ENCODE results near the gene MEIOSIN. TPM values are rescaled to one million over a fixed set of nuclear protein-coding genes. Genes with fewer than 3 reads are reported as not detected.
"Not testable (repeated sequence)": the region's sequence is repeated elsewhere in the genome, so short reads cannot be mapped to it uniquely, and the experiment has no call there.

MEIOSIN gene, protein sequence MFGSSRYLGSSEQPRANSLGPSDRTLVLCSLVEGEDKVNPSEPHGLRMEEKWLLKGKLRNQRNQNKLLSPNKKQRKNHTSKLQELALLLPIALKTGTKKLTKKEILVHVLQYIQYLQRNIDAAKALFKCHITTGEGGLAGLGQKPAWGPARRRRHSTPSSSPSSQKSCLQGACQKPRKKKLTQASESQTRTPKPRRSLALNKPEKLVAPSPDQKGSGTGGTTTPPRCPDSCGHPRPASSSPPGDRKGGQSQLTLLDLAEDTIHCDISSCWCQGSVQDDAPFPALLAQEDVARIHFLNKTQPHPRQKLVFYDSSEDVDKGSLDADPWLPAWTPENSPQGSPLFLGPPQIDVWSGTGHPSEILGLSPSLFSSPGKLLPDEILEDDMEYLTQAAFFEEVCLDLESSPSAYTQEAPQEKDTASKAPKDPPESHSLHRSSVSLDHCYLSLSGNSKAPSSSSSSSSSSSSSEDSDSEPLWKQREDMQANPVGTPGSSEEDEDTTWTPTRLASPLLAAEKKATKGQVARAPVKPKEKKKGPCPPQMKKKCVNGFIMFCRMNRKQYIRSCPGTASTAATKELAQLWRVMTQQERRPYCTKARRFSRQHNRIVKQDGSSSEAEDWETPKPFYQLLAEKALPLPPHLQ
- total RNA-seq, result under 1 TPM; 0.21 to 0.24 TPM
- long read RNA-seq, result 0 reads

DNA sequence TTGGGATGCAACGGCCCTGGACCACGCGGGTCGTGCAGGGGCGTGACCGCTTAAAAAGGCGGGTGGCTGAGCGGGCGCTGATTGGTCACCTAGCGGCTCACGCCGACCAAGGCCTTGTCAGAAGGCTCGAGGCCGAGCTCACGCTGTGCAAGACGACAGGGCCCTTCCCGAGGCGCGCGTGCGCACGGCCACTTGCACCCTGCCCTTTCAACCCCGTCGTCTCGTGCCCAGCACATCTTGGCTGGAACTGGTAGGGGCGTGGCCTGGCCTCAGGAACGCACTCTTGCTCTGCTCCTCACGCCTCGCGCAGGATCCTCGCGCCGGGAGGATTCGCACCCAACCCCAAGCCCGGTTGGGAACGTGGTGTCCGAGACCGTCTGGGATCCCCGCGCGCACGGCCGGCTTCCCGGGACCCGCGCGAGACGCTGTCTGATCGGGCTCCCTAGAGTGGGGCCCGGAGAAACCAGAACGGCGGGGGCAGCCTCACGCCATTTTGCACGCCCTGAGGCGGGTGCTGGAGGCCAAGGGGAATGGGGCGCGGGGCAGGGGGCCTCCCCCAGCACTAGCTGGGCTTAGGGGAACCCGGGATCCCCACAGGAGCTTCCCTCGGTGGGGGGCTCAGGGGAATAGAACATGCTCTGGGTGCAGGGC, at the start of gene MEIOSIN:
TSS of gene MEIOSIN (plus strand) at position 280 of the 651 bp plus-strand sequence. CDS start 1,938 bp downstream, outside the sequence.
- ATAC-seq (no peak), DNase-seq (no peak)
- intact Hi-C loops (cut with DNase I), result no loop called here

GRCh38 chr19:45685045-45685444, 48.2 kb upstream of the MEIOSIN start:
- DNase-seq; intact Hi-C loops (cut with DNase I); ATAC-seq: not testable (repeated sequence)

DNA sequence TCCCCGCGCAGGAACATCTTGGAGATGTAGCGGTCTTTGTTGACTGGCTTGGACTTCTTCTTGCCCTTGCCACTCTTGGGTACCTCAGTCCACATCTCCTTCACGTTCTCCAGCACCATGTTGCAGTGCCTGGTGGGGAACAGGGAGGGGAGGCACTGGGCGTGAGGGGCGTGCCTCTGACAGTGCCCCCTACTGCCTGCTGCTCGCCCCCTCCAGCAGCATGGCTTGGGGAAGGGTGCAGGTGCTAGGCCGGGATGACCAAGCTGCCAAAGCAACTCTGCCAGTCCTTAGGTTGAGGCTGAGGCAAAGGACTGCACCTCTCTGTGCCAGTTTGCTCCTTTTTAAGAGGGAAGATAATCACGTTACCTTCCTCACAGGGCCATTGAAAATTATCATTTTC, 45.6 kb upstream of the MEIOSIN start:
- intact Hi-C loops (cut with DNase I), result no loop called here
- DNase-seq (no peak), ATAC-seq (no peak)

- intact Hi-C loops (cut with DNase I), result no loop called here
- DNase-seq, result peak; percentile 94
- ATAC-seq, result peak; percentile 84 to 88
These were observed 41.6 kb upstream of the MEIOSIN start, which contains the start of gene SNRPD2 for GRCh38 chr19:45691516-45692186. Gene SNRPD2, minus strand, starts transcription at chr19:45691953. Its CDS starts 65 bp downstream, at chr19:45691888.

DNA sequence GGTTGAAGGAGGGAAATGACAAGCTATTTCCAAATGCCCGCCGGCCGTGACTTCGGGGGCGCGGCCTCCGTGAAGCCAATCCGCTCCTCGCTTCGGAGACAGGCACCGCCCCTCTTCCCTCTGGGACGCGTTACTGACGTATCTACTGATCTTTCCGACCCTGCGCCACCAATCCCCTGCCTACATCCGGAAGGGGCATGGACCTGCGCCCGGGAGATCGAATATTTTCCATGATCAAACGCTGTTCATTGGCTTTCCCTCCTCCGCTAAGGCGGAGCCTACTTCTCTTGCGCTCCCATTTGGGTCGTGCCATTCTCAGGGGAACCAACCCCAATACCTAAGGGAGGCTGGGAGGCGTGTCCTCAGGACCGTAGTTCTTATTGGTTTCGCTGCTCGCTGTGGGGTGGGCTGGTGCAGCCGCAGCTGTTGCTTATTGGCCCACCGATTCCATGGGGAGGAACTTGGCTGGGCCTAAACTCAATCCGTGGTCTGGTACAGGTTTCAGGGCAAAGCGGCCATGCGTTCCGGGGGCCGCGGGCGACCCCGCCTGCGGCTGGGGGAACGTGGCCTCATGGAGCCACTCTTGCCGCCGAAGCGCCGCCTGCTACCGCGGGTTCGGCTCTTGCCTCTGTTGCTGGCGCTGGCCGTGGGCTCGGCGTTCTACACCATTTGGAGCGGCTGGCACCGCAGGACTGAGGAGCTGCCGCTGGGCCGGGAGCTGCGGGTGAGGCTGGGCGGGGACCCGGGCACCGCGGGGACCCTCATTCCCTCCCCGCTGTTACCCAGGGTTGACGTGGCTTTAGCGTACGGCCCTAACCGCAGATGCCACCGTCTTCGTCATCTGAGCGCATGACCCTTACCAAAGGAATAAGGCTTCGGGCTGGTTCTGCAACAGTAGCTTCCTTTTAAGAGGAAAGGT, 40.8 kb upstream of the MEIOSIN start, which contains the start of gene QPCTL:
TSS of gene QPCTL (plus strand) at position 480 of the 919 bp plus-strand sequence. CDS start at position 518, 38 bp downstream.
- ATAC-seq (peak; percentile 95 to 96), DNase-seq (peak; percentile 98)
- intact Hi-C loops (cut with DNase I), result no loop called here

DNA sequence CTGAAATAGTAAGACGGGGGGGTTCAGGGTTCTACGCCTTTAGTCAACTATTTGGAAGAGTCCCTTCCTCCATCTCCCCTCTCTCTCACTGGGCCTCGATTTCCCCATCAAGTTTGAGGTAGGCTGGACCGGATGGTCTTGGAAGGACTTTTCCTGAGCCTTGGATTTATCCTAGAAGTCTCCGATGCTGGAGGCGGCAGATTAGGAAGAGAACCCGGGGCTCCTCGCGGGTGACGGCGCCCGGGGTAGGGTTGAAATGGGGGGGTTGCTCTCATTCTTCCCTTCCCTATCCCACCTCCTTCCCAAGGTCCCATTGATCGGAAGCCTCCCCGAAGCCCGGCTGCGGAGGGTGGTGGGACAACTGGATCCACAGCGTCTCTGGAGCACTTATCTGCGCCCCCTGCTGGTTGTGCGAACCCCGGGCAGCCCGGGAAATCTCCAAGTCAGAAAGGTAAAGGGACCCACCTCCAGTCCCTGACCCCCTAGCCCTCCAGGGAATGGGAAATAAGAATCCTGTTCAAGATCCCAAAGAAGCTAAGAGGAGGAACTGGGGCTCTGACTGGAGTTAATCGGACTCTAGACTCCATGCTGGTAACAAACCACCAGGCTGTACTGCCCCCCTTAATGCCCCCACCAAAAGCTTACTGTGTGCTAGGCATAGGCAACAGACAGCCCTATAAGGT, 40.0 kb upstream of the MEIOSIN start:
- intact Hi-C loops (cut with DNase I), result no loop called here

GRCh38 chr19:45701676-45702075, 31.6 kb upstream of the MEIOSIN start:
- intact Hi-C loops (cut with DNase I), result no loop called here
- DNase-seq, result no peak
- ATAC-seq, result no peak

More for the DNA sequence above, 40.0 kb upstream of the MEIOSIN start:
- peak; percentile 27 to 33 for ATAC-seq
- DNase-seq, result peak; percentile 86

- ATAC-seq (no peak), DNase-seq (no peak)
- intact Hi-C loops (cut with DNase I), result no loop called here
These were observed 28.1 kb upstream of the MEIOSIN start for GRCh38 chr19:45705115-45705514.

GRCh38 chr19:45705710-45706415, 27.4 kb upstream of the MEIOSIN start:
- no peak for ATAC-seq
- intact Hi-C loops (cut with DNase I), result no loop called here
- DNase-seq, result no peak

DNA sequence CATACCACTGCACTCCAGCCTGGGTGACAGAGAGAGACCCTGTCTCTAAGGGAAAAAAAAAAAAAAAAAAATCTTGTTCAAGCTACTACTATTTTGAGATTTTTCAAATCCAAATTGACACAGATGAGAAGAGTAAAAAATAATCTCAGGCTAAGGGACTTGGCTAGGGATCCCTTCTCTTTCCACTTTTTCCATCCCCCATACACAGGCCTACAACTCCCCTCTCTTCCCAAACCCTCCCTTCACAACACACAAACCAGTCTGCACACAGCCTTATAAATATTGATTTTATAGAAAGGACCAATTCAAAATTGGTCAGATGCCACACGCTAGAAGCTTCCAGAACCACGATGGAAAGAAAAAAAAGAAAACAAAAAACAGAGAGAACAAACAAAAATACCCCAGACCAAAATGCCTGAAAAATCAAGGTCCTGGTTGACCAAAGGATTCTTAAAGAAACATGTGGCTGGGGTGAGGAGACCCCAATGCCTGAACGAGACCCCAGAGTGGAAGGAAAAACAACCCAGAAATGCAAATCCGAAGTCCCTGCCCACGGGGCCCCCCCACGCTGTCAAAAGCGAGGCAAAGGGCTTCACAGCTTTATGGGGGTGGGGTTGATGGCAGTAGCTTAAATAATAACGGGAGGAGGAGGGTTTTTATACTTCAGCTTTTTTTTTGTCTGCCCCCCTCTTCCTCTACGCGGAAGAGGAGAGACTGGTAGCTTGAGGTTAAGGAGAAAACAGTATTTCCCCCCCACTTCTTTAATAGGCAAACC, 22.7 kb upstream of the MEIOSIN start:
- no peak for ATAC-seq
- no peak for DNase-seq
- intact Hi-C loops (cut with DNase I), result no loop called here

DNA sequence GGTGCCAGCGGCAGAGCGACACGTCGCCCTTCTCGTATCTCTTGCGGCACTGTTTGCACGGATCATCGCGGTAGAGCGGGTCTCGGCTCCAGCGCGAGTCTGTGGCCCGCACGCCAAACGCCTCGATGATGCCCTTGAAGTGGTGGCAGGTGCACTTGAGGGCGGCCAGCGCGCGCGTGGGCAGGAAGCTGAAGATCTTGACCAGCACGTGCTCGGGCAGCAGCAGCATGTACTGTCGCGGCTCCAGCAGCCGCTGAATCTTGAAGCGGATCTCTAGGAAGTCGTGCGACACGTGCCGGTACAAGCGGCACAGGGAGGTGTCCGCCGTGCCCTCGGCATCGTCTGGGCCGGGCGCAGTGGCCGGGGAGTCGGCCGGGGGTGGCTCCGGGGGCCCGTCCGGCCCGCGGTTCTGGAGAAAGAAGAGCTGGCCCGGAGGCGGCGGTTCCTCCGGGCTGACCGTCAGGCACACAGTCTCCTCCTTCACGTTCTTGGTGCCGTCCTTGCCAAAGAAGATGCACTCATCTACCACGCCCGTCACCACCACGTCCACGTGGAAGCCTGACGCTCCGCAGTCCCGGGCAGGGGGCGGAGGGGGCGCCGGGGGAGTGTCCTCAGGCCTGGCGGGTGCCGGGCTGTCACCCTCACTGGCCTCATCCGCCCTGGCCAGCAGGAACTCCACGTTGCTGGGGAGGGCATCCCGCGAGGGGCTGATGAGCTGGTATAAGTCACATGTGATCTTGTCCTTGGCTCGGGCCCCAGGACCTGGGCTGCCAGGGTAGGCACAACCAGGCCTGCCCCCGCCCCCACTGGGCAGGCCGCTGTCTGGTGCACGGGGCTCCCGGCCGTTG, 21.2 kb upstream of the MEIOSIN start:
- ATAC-seq (peak; percentile 24 to 32), DNase-seq (peak; percentile 58)
- intact Hi-C loops (cut with DNase I), result no loop called here

GRCh38 chr19:45712699-45713067, 20.6 kb upstream of the MEIOSIN start:
- ATAC-seq (no peak), DNase-seq (no peak)
- intact Hi-C loops (cut with DNase I), result no loop called here

- intact Hi-C loops (cut with DNase I), result no loop called here
- no peak for ATAC-seq
- DNase-seq, result no peak
These were observed 20.1 kb upstream of the MEIOSIN start for GRCh38 chr19:45713141-45713540.

GRCh38 chr19:45715139-45715538, 18.1 kb upstream of the MEIOSIN start:
- ATAC-seq (no peak), DNase-seq (no peak)
- intact Hi-C loops (cut with DNase I), result loop anchor here (5.0 kb wide), 1 partner anchor 52 kb away; the partner anchor contains the start of gene SIX5 (in 2 of the 2)

Data from left cardiac atrium (tissue), 4 donors.